Nephron (organoid): ENCODE data around the gene SLC12A9.

ENCODE experiments used
- H3K27ac Mint-ChIP-seq, 3 experiments: 2 replicates each; pipeline ENCODE4 v1.8.0; 2020; ENCODE audit warnings: mixed read lengths in 3 of 3, mild to moderate bottlenecking in 2 of 3, moderate library complexity in 1 of 3
- H3K27me3 Mint-ChIP-seq: 2 replicates; pipeline ENCODE4 v1.8.0; 2021; ENCODE audit warnings: low read depth, mild to moderate bottlenecking, moderate library complexity, mixed read lengths
- H3K36me3 Mint-ChIP-seq: 2 replicates; pipeline ENCODE4 v1.8.0; 2020; ENCODE audit warnings: low read depth, mixed read lengths
- H3K4me1 Mint-ChIP-seq: 2 replicates; pipeline ENCODE4 v1.8.0; 2020; ENCODE audit warnings: mixed read lengths
- H3K4me3 Mint-ChIP-seq, 3 experiments: 2 replicates each; pipeline ENCODE4 v1.8.0; 2020; ENCODE audit warnings: mild to moderate bottlenecking in 3 of 3, mixed read lengths in 3 of 3, moderate library complexity in 2 of 3
- H3K9me3 Mint-ChIP-seq: 2 replicates; pipeline ENCODE4 v1.8.0; 2020; ENCODE audit warnings: mixed read lengths
- CTCF ChIP-seq, 3 experiments: fragments of 200-600 bp; sonication (generic); IDR thresholded peaks; one replicate each; pipeline ENCODE4 v1.5.0; 2021; ENCODE audit warnings: antibody characterized with exemption in 3 of 3; ENCODE audit not compliant: unreplicated experiment in 3 of 3

Gene SLC12A9

GRCh38 chr7:100886936-100887515, 34.5 kb downstream of the SLC12A9 start:
- Mint-ChIP-seq H3K4me3 (peak overlapping the region; percentile 71 to 93 (median 89)), H3K4me1 (peaks cover 50% of the 10 kb centered on the region), H3K27me3 (no peaks in the 10 kb centered on the region), H3K36me3 (peaks cover 67% of the 10 kb centered on the region), H3K9me3 (no peaks in the 10 kb centered on the region), H3K27ac (peak overlapping the region; percentile 65 to 99 (median 71))
- no peak for TF ChIP-seq CTCF (IDR thresholded peaks at IDR 0.05; ENCODE audit: unreplicated experiment in 3 of 3)

DNA sequence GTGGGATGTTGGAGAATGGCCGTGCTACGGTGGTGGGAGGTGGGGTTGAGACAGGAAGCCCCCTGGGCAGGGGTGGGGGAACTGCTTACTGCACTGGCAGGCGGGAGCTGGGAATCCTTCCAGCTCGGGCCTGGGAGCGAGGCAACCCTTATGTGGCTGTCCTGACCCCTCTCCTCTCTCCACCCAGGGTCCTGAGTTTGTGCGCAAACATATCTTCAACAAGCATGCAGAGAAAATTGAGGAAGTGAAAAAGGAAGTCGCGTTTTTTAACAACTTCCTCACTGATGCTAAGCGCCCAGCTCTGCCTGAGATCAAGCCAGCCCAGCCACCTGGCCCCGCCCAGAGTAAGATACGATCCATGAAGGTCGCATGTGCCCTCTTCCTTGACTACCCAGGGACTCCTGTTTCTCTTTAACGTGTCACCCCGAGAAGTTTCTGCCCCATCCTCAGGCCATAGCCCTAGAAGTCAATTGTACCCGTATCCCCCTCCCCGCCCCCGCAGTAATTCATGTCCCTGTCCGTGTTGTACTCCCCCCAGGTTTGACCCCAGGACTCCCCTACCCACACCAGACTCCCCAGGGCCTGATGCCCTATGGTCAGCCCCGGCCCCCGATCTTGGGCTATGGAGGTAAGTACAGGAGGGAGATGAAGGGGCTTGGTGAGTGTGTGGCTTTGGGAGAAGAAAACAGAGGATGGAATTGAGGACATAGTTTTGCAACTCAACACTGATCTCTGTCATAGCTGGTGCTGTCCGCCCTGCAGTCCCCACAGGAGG, 35.2 kb downstream of the SLC12A9 start:
- Mint-ChIP-seq H3K4me1 (peaks cover 55% of the 10 kb centered on the region), H3K27ac (peak overlapping the region; percentile 65 to 99 (median 73)), H3K9me3 (no peaks in the 10 kb centered on the region), H3K27me3 (no peaks in the 10 kb centered on the region), H3K4me3 (peak overlapping the region; percentile 71 to 93 (median 89)), H3K36me3 (peaks cover 60% of the 10 kb centered on the region)
- no peak for TF ChIP-seq CTCF (IDR thresholded peaks at IDR 0.05; ENCODE audit: unreplicated experiment in 3 of 3)

DNA sequence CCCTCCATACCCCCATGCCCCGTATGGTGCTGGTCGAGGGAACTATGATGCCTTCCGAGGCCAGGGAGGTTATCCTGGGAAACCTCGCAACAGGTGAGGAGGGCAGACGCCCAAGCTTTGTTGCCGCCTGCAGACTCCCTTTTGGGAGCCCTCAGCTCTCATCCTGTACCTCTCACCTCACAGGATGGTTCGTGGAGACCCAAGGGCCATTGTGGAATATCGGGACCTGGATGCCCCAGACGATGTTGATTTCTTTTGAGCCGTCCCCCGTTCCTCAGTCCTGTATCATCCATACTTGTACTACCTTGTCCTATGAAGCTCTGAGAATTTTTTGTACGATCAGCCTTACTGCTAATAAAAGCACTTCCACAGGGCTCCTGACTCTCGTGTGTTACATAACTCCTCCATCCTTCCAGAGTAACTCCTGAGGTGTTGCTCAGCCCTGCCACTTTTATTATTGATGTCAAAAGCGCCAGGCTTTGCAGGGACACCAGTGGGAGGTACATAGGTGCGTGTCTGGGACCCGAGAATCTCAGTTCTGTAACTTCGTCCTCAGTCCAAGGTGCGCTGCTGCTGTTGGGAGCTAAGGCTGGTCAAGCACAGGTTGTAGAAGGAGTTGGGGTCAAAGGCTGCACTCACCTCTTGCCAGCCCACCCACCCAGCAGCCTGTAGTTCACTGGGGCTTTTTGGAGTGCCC, 35.9 kb downstream of the SLC12A9 start:
- H3K27me3 Mint-ChIP-seq, result no peaks in the 10 kb centered on the region
- TF ChIP-seq CTCF (IDR thresholded peaks at IDR 0.05; ENCODE audit: unreplicated experiment in 3 of 3), result no peak
- H3K36me3 Mint-ChIP-seq, result peaks cover 53% of the 10 kb centered on the region
- H3K4me1 Mint-ChIP-seq, result peaks cover 53% of the 10 kb centered on the region
- H3K9me3 Mint-ChIP-seq, result no peaks in the 10 kb centered on the region
- peak overlapping the region; percentile 65 to 99 (median 73) for H3K27ac Mint-ChIP-seq
- peak overlapping the region; percentile 71 to 93 (median 89) for H3K4me3 Mint-ChIP-seq

GRCh38 chr7:100888988-100889750, 36.7 kb downstream of the SLC12A9 start, which contains the start of gene UFSP1:
TSS of gene UFSP1 (minus strand) at chr7:100889715. CDS start at chr7:100889271, 444 bp downstream.
- Mint-ChIP-seq H3K27ac (peak within 1 kb of the TSS; percentile 99), H3K9me3 (no peaks in the 10 kb centered on the region), H3K27me3 (no peaks in the 10 kb centered on the region), H3K4me3 (peak within 1 kb of the TSS; percentile 89 to 93 (median 93)), H3K4me1 (peaks cover 53% of the 10 kb centered on the region), H3K36me3 (peaks cover 45% of the 10 kb centered on the region)
- TF ChIP-seq CTCF (IDR thresholded peaks at IDR 0.05; ENCODE audit: unreplicated experiment in 3 of 3), result no peak

GRCh38 chr7:100890653-100891567, 38.4 kb downstream of the SLC12A9 start:
- H3K4me1 Mint-ChIP-seq, result peaks cover 48% of the 10 kb centered on the region
- peaks cover 2% of the 10 kb centered on the region for H3K27me3 Mint-ChIP-seq

More at GRCh38 chr7:100890653-100891567, 38.4 kb downstream of the SLC12A9 start:
- TF ChIP-seq CTCF (IDR thresholded peaks at IDR 0.05; ENCODE audit: unreplicated experiment in 3 of 3), result no peak
- Mint-ChIP-seq H3K9me3 (no peaks in the 10 kb centered on the region), H3K4me3 (peak overlapping the region; percentile 89 to 93 (median 93)), H3K36me3 (peaks cover 28% of the 10 kb centered on the region), H3K27ac (peak overlapping the region; percentile 99)
